HG03460 (cell line): Measurements from ENCODE around the gene AVPR2.

Experiments
- ATAC-seq: cut with Tn5 transposase; IDR thresholded peaks from one replicate; pipeline ENCODE4 v1.9.1; 2021; ENCODE audit not compliant: unreplicated experiment

AVPR2 gene

DNA sequence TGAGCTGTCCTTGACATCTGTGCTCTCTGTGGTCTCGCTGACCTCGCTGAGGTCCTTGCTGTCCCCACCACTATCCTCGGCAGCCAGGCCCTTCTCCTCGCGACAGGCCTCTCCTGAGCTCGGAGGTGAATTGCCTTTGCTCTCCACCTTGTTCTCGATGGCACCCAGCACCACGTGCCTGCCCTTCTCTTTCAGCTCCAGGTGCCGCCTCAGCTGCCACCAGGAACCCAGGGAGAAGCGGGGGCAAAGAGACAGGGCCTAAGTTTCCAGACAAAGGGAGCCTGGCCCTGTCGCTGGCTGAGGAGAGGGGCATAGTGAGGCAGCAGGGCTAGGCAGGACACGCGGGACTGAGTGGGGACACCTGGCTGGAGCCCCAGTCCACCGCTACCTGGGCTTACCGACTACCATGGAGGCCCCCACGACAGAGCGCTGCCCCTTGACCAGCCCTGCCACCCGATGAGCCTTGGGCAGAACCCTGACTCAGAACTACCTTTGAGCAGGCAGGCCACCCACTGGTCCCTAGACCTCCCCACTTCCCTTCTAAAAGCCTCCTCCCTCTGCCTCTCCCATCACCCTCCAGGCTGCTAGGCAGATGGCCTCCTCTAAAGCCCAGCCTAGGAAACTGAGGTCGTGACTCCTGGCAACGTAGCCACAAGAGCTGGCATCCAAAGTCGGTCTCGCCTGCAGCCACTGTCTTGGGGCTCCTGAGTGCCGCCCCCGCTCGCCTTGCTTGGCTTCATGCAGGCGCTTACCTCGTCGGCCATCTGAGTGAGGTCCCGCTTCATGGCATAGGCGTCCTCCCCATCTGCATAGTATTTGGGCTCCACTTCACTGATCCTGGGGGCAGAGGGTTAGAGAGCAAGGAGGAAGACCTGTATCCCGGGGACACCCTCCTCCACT lies 25.8 kb downstream of the AVPR2 start:
- no peak for ATAC-seq

DNA sequence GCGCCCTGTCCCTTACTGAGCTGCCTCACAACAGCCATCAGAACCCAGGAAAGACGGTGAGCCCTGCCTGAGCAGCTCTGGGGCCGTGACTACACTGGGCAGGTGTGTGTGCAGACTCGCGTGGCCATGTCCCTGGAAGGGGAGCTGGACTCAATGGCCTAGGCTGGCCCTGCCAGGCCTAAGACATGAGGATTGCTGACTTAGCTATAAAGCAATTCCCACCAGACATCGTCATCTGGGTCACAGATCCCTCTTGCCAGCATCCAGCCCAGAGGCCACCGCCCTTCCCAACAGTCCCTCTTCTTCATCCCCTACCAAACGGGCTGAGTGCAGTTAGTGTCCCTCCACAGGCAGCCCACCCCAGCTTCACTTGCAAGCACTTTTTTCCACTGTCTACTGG lies 26.7 kb downstream of the AVPR2 start:
- no peak for ATAC-seq

DNA sequence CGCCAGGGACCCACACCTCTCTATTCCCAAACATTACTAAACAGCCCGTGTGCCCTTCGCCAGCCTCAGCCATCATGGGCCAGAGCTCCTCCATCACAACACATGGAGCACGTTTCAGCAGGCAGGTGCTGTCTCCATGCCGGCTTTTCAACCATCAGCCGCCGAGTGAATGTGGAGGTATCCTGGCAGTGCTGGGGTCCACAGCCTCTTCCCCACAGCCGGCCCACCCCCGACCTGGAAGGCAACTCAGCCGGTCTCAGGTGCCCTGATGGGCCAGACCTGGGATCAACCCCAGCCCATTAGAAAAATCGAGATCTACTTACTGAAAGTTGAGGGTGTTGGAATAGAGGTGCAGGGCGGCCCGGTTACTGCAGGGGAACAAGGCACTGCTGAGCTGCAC lies 27.3 kb downstream of the AVPR2 start:
- no peak for ATAC-seq

DNA sequence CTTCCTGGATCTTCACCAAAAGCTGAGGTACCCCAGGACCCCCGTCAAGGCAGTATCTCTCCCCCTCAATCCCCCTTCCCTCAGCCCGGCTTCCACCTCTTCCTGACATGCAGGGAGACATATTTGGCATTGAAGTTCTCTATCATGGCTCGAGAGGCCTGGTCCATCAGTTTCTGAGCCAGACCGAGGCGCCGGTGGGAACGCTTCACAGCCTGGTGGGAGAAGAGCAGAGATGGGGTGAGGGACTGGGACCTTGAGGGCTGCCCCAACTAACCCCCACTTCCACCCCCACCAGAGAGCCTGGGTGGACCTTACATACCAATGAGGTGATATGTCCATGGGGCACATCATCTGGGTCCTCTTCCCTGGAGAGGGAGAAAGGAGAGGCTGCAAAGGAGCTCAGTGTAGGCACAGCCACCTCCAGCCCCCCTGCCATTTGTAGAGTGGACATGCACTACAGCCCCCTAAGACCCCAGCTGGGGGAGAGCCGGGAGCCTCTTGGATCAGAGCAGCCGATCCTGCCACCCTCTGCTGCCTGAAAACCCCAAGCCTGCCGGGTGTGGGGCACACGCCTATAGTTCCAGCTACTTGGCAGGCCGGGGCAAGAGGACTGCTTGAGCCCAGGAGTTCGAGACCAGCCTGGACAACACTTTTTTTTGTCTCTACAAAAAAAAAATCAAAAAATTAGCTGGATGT lies 27.9 kb downstream of the AVPR2 start:
- ATAC-seq, result no peak

DNA sequence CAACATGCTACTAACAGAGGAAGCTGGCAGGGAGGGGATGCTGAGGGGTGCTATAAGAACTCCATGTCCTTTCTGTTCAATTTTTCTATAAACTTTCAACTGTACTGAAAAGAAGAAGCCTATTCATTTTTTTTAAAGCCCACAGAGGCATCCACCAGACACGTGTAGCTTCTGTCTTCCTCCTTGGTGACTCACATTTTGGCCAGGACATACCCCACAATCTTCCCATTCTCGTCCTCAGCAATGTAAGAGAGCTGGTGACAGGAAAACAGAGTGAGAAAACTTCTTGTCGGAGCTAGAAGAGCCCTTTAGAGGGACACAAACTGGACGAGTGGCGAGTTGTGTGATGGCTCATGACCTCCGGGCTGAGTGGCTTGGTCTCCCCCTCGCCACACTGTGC lies 29.3 kb downstream of the AVPR2 start:
- ATAC-seq, result no peak

DNA sequence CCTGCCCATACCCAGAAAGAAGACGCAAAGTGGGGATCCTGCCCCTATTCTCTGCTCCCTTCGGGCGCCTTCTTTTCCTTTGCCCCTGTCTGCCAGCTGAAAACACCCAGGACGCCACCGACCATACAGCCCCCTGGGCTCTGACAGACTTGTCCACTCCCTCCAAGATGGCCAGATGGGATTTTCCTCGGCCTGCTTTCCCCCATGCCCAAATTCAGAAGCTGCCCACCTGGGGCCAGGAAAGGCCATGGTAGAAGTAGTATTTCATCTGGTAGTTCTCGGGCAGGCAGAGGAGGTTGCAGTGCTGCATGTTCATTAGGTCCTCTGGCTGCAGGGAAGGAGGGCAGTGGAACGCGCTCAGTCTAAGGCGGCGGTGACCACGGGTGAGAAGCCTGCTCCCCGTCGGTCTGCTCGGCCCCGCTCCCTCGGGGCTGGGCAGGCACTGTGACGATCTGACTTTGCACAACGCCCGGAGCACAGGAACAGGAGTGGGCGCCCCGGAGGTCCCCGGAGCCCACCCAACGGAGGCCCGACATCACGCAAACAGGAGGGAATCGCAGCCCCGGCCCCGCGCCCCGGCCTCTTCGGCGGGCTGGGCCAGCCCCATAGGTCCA lies 29.8 kb downstream of the AVPR2 start:
- peak; percentile 10 for ATAC-seq

DNA sequence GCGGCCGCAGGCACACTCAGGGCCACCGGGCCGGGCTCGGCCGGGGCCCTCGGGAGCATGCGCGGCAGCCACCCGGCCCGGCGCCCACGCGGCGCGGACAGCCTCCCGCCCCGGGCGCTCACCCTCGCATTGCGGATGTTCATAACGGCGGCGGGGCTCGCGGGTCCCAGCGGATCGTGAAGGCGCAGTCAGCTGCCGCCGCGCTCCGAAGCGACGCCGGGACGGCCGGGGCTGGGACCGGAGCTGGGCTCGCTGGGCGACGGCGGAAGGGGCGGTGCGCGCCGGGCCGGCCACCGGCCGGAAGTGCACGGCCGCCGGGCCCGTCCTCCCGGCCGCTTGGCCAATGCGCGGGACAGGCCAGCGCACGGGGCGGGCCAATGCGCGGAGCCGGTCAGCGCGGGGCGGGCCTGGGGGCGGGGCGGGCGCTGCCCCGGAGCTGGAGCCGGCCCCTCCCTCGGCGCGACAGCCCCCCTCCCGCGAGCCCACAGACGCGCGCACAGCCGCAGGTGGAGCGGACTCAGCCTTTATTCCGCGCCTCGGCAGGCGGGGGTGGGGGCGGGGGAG lies 30.4 kb downstream of the AVPR2 start, which contains the start of gene NAA10:
TSS of gene NAA10 (minus strand) at position 276 of the 564 bp plus-strand sequence. CDS start at position 143, 133 bp downstream.
- ATAC-seq, result peak; percentile 88

DNA sequence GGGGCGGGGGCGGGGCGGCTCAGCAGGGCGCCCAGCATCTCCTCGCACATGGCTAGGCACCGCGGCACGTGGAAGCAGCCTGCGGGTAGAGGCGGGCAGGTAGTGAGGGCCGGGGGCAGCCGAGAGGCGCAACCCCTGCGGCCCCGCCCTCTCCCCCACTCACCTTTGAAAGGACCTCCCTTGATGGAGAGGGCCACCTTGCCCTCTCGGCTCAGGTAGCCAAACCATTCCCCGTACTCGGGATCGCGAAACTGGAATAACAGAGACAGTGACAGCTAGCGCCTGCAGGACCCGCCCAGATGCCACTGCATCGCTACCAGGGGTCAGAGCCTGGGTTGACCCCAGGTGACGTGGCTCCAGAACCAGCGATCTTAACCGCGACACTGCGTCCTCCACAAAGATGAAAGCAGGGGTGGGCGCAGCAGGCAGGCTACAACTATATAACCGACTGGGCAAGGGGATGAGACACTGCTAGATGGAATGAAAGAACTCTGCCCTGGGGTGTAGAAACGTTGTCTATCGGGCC lies 30.9 kb downstream of the AVPR2 start:
- ATAC-seq, result no peak

DNA sequence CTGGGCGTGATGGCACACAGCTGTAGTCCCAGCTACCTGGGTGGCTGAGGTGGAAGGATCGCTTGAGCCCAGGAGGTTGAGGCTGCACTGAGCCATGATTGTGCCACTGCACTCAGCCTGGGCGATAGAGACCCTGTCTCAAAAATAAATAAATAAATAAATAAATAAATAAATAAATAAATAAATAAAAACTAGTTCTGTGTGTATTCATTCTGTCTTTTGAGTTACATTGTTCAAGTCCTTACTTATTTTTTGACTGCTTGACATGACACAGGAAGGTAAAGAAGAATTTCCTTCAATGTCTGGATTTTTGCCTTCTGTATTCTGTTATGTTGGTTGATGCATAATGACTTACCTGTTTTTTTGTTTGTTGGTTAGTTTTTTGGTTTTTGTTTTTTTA lies 32.6 kb downstream of the AVPR2 start:
- no peak for ATAC-seq

DNA sequence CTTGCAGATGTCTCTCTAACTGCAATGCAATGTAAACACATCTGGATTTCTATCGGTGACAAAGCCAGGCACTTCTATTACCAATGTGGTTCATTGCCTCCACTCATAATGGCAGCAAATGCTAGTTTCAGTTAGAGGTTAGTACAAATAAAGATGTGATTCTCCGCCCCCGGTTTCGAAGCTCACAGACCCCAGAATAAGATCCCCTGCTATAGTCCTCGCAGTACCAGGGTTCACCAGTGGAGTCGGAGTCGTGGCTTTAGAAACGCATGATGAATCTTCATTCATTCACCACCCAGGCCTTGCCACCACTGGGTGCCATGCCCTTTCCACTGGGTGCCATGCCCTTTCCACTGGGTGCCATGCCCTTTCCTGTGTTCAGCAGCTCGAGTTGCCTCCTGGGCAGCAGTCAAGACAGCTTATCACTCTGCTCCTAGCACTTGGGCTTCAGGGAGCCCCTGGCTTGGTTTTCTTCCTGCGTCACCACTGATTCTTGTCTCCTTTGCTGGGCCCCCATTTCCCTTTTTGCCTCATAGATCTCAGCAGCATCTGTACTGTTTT lies 33.8 kb downstream of the AVPR2 start:
- ATAC-seq, result no peak

DNA sequence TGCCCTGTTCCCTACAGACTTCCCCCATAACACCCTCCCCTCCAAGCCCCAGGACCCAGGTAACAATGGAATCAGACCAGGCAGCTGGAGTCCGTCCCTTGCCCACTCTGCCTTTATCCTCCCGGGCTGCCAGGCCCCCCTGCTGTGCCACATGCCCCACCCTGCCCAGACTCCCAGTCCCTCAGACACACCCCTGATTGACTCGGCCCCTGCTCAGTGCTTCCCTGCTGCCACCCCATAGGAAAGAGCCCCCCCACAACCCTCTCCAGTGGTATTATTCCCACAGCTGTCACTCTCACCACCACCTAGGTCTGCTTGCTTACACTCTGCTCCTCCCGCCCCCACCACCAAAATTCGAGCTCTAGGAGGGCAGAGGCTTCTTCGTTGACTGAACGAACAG lies 35.1 kb downstream of the AVPR2 start:
- ATAC-seq, result no peak

DNA sequence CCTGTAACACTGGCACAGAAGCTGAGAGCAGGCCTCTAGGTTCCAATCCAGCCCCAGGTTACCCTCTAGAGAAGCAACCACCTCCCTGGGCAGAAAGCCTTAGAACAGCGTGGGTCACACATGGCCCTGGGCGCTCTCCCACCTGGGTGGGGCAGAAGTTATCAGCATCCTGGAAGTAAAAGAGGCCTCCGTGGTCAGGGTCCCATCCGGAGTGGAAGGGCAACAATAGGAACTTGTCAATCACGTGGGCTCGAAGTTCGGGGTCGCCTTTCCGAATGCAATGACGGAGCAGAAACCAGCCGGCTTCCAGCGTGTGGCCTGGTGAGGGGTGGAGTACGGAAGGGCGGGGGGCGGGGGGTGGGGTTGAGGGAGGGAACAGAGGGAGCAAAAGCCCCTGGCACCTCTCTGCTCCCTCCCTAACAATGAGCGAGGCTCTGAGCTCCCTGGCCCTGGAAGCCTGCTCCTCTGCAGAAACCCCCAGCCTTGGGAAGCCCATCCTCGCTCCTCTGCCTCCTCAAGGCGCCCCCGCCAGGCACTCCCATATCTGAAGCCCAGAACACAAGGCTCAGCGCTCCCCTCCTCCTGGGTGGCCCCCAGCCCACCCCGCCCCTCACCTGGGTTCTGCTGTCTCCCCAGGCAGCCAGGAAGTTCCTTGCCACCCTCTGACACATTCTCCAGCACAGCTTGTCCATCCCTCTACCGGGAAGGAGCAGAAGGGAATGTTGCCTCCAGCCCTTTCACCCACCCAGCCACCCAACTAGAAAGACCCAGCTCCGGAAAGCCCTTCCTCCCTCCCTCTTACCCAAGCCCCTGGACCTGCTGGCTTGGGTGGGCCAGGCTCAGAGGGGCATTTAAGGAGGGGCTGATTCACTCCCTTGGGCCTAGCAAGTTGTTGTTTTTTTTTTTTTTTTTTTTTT lies 37.1 kb downstream of the AVPR2 start:
- ATAC-seq, result no peak

DNA sequence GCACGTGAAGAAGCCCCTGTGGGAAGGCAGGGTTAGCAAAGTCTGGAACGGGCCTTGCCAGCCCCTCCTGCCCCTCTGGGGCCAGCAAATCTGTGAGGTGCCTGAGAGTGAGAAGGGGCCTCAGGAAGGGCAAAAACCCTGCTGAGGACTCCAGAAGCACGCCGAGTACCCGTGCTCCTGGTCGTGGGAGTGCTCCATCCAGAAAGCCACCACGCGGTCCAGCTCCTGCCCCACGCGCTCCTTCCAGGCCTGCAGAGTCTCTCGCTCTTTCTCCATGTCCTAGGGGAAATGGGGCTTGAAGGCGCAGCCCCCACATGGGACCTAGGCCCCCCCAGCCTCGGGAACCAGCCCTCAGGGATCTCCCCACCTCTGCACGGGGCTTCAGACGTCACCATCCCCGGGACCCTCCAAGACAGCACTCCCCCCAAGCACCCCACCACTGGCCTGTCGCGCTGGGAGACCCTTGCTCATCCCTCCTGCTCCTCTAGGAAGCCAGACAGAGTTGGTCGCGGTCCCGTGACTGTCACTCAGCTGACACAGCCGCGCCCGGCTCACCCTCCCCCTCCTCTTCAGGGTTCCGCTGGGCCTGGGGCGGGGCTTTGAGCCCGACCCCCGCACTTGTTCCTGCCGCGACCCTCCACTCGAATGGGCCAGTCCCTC lies 39.8 kb downstream of the AVPR2 start, which contains the start of gene RENBP:
TSS of gene RENBP (minus strand) at position 504 of the 660 bp plus-strand sequence. CDS start at position 471, 33 bp downstream.
- no peak for ATAC-seq

DNA sequence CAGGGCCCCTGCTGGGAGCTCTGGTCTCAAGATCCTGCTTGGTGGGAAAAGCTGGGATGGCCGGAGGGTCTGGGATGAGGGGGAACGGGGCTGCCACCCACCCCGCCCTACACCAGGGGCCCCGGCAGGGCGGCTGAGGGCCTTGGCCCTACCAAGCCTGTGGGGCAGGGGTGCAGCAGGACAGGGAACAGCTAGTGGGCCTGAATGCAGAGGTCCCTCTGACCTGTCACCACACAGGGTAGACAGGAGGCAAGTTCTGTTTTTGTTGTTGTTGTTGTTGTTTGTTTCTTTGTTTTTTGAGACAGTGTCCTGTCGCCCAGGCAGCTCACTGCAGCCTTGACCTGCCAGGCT lies 40.3 kb downstream of the AVPR2 start:
- no peak for ATAC-seq

DNA sequence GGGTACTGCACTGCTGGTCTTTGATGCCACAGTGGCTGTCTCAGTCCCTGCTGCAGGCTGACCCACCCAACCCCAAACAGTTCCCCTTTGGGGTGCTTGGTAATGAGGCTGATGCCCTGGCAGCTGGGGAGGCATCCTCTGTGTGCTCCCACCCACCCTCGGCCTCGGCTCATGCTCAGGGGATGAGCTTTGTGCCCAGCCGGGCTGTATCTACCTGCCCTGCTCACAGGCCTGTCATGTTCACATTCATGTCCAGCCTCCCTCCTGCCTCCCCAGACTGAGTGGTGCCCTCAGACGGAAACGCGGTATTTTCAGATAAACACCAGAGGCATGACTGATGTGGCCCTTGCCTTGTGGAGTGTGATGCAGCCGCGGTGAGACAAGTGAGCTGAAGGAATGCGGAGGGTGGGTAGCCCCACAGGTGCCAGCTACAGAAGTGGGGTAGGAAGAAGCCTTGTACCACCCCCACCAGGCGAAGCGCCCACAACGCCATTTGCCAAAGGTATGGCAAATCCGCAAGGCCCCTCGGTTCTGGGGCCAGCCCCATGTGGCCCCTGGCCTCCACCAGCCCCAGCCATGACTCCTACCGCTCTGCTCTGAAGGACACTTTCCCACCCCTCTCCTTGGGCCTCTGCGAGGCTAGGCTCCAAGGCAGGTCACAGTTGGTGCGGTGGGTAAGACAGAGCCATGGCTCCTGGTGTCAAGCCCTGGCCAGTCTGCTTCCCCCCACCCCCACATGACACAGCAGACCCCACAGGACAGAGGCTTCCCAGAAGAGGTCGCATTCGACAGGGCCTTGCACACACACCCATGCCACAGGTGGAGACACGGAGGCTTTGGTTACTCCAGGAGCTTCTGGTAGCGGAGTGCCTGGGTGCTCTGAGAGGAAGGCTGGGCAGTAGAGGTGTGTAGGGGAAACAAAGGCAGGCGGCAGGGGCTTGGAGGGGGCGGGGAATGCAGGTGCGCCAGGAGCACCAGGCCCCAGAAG lies 41.8 kb downstream of the AVPR2 start:
- no peak for ATAC-seq

DNA sequence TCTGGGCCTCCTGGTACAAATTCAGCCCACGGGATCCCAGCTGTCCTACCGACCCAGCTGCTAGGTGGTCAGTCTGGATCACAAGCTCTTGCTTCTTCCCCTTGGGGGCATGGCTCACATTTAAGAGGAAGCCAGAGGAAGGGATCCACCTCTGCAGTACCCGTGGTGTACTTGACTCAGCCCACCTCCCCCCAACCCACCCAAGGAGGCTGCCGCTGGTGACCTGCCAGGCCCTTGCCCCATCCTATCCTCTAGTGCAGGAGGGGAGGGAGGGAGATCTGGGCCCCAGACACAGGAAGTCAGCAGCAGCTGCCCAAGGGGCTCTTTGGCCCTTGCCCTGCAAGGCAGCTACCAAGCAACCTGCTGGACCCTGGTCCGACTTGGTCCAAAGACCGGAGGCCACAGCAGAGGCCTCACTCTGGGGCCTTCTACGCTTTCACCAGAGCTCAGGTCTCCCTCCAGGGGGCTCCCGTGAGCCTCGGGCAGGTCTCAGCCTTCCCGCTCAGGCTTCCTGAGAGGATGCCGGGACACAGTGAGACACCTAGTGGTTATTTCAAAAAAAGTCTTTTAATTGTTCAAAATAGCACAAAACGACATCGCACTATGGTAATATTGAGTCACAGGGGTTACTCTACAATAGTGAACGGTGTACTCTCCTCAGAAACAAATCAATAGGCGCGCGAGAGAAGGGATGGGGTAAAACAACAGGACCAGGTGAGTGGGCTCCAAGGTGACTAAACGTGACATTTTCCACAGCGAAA lies 42.7 kb downstream of the AVPR2 start:
- ATAC-seq, result peak; percentile 66

DNA sequence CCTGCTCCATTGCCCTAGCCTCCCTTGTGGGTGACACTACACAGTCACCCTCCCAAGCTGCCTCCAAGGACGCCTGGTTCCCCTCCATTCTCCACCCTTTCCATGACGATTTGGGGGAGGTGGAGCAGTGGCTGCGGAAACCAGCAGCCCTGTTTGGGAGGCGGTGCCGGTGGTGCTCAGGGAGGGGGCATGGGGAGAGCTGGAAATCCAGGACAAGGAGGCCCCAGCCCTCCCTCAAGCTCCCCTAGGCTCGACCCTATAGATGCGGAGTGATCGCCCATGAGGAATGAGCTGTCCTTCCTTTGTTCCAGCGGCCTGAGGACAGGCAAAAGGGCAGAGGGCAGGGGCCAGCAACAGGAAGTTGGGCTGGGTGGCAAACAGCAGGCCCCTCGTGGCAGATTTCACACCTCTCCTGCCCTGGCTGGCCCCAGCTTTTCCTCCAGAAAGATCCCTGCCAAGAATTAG lies 43.6 kb downstream of the AVPR2 start:
- no peak for ATAC-seq
